GM06990 (cell line): ENCODE data around the gene PTPRN2.

Experiments used
- DNase-seq: peaks from one replicate; pipeline ENCODE4 v3.0.0-alpha.2; 2011; ENCODE audit not compliant: insufficient read length; ENCODE audit errors: extremely low read depth
- H3K27me3 ChIP-seq: replicated peaks from 2 replicates; pipeline ENCODE4 v1.6.0; 2011; ENCODE audit warnings: low read length; ENCODE audit not compliant: control insufficient read depth, insufficient read depth
- H3K36me3 ChIP-seq: 2 replicates; pipeline ENCODE4 v1.5.1; 2011; ENCODE audit warnings: low read length; ENCODE audit not compliant: control insufficient read depth, insufficient read depth
- H3K4me3 ChIP-seq: replicated peaks from 2 replicates; pipeline ENCODE4 v1.5.1; 2011; ENCODE audit warnings: low read depth, mild to moderate bottlenecking, control low read depth, low read length
- TF ChIP-seq, protein P1 (sequence below): IDR thresholded peaks from 2 replicates; pipeline ENCODE4 v1.5.1; 2011; ENCODE audit warnings: low read length, control low read depth, mild to moderate bottlenecking, inconsistent platforms; ENCODE audit not compliant: insufficient read depth, poor library complexity, severe bottlenecking

PTPRN2 gene

GRCh38 chr7:158396982-158397862 lies 190.4 kb downstream of the PTPRN2 start:
- DNase-seq, result no peak
- Histone ChIP-seq H3K4me3 (no peak overlapping the region), H3K36me3 (no peaks in the 10 kb centered on the region), H3K27me3 (no peaks in the 10 kb centered on the region)
- TF ChIP-seq, protein P1, sequence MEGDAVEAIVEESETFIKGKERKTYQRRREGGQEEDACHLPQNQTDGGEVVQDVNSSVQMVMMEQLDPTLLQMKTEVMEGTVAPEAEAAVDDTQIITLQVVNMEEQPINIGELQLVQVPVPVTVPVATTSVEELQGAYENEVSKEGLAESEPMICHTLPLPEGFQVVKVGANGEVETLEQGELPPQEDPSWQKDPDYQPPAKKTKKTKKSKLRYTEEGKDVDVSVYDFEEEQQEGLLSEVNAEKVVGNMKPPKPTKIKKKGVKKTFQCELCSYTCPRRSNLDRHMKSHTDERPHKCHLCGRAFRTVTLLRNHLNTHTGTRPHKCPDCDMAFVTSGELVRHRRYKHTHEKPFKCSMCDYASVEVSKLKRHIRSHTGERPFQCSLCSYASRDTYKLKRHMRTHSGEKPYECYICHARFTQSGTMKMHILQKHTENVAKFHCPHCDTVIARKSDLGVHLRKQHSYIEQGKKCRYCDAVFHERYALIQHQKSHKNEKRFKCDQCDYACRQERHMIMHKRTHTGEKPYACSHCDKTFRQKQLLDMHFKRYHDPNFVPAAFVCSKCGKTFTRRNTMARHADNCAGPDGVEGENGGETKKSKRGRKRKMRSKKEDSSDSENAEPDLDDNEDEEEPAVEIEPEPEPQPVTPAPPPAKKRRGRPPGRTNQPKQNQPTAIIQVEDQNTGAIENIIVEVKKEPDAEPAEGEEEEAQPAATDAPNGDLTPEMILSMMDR, result no peak

DNA sequence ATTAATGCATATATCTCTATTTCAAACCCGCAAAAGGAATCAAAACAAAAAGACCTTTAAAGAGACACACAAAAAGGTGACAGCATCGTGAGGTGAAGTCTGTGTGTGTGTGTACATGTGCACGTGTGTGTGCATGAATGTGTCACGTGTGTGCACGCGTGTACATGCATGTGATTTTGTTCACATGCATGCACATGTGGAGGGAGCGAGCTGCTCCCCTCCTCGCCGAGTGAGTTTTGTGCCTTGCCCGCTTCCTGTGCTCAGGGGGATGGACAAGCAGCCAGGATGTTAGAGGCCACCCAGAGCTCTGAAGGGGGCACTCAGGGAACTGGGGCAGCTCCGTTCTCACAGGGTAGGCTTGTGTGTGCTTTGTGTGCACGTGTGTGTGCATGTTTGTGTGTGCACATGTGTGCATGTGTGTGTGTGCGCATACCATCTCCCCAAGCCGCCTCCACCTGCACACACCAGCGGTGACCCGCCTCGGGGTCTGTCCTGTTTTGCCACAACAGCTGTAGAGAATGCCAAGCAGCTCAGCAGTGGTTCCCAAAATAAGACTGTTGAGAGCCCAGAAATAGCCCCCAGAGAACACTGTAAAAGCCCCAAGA lies 191.2 kb downstream of the PTPRN2 start:
- DNase-seq, result no peak
- TF ChIP-seq, protein P1, result no peak
- Histone ChIP-seq H3K27me3 (no peaks in the 10 kb centered on the region), H3K4me3 (no peak overlapping the region), H3K36me3 (no peaks in the 10 kb centered on the region)

GRCh38 chr7:158395780-158396278 lies 191.8 kb downstream of the PTPRN2 start:
- Histone ChIP-seq H3K27me3 (no peaks in the 10 kb centered on the region), H3K4me3 (no peak overlapping the region), H3K36me3 (no peaks in the 10 kb centered on the region)
- DNase-seq, result no peak
- TF ChIP-seq, protein P1, result no peak

DNA sequence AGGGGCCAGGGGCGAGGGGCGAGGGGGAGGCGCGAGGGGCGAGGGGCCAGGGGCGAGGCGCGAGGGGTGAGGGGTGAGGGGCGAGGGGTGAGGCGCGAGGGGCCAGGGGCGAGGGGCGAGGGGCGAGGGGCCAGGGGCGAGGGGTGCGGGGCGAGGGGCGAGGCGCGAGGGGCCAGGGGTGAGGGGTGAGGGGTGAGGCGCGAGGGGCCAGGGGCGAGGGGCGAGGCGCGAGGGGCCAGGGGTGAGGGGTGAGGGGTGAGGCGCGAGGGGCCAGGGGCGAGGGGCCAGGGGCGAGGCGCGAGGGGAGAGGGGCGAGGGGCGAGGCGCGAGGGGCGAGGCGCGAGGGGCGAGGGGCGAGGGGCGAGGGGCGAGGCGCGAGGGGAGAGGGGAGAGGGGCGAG lies 192.3 kb downstream of the PTPRN2 start:
- Histone ChIP-seq H3K36me3 (no peaks in the 10 kb centered on the region), H3K27me3 (no peaks in the 10 kb centered on the region), H3K4me3 (no peak overlapping the region)
- no peak for DNase-seq
- TF ChIP-seq, protein P1, result no peak

- no peak overlapping the region for H3K4me3 ChIP-seq
- H3K27me3 ChIP-seq, result no peaks in the 10 kb centered on the region
- no peak for DNase-seq
- H3K36me3 ChIP-seq, result no peaks in the 10 kb centered on the region
- TF ChIP-seq, protein P1, result peak; percentile 13
These were observed 192.7 kb downstream of the PTPRN2 start for GRCh38 chr7:158394936-158395335.
